Bronchial epithelial cell (primary cell): ENCODE data around the gene SHISA9. TPM values are rescaled to one million over a fixed set of nuclear protein-coding genes. Genes with fewer than 3 reads are reported as not detected.

Source experiments
- DNase-seq: peaks from one replicate; pipeline ENCODE4 v3.0.0-alpha.2; 2010; ENCODE audit warnings: low read depth
- FAIRE-seq: peaks from 2 replicates; lab custom pipeline; 2011; peaks lifted over from hg19 to GRCh38; lab: Jason Lieb, UNC
- H3K27me3 ChIP-seq: 2 replicates; pipeline ENCODE4 v1.5.1; 2011; ENCODE audit warnings: low read length; ENCODE audit not compliant: control insufficient read depth, insufficient read depth
- H3K36me3 ChIP-seq: 2 replicates; pipeline ENCODE4 v1.5.1; 2011; ENCODE audit warnings: low read length; ENCODE audit not compliant: control insufficient read depth, insufficient read depth
- H3K4me3 ChIP-seq: 2 replicates; pipeline ENCODE4 v1.5.1; 2011; ENCODE audit warnings: mild to moderate bottlenecking, low read depth, low read length, control low read depth
- CTCF ChIP-seq: IDR thresholded peaks from 2 replicates; pipeline ENCODE4 v1.5.1; 2011; ENCODE audit warnings: mild to moderate bottlenecking, moderate library complexity, low read length, control low read depth, inconsistent platforms; ENCODE audit not compliant: insufficient read depth, severe bottlenecking
- total RNA-seq: library from RNA; depleted of rRNA; stranded (reverse); fragments of >200 nt; gene quantifications from 2 replicates; pipeline ENCODE4 v1.2.1, GENCODE V29; 2014

The SHISA9 gene
- total RNA-seq, 1 donor from 2014 or later = under 0.01 TPM

GRCh38 chr16:13127144-13127543, 225.7 kb downstream of the SHISA9 start:
- TF ChIP-seq CTCF = no peak
- no peak for DNase-seq
- FAIRE-seq = no peak
- Histone ChIP-seq H3K27me3 (no peaks in the 10 kb centered on the region), H3K4me3 (no peak overlapping the region), H3K36me3 (no peaks in the 10 kb centered on the region)

- Histone ChIP-seq H3K36me3 (no peaks in the 10 kb centered on the region), H3K4me3 (no peak overlapping the region), H3K27me3 (no peaks in the 10 kb centered on the region)
- TF ChIP-seq CTCF = no peak
- no peak for FAIRE-seq
- DNase-seq = no peak
Observed at GRCh38 chr16:13130586-13130985, 229.2 kb downstream of the SHISA9 start.

- TF ChIP-seq CTCF = no peak
- FAIRE-seq (no peak), DNase-seq (no peak)
- no peak overlapping the region for H3K4me3 ChIP-seq
- H3K27me3 ChIP-seq = no peaks in the 10 kb centered on the region
- H3K36me3 ChIP-seq = no peaks in the 10 kb centered on the region
Observed at GRCh38 chr16:13134836-13135235, 233.4 kb downstream of the SHISA9 start.

- DNase-seq (peak; percentile 7), FAIRE-seq (no peak)
- H3K36me3 ChIP-seq = no peaks in the 10 kb centered on the region
Observed at GRCh38 chr16:13136901-13137300, 235.5 kb downstream of the SHISA9 start.

GRCh38 chr16:13138528-13138927, 237.1 kb downstream of the SHISA9 start:
- Histone ChIP-seq H3K27me3 (no peaks in the 10 kb centered on the region), H3K36me3 (no peaks in the 10 kb centered on the region), H3K4me3 (no peak overlapping the region)
- DNase-seq = no peak
- FAIRE-seq = no peak
- TF ChIP-seq CTCF = no peak

More at GRCh38 chr16:13136901-13137300, 235.5 kb downstream of the SHISA9 start:
- no peak for TF ChIP-seq CTCF
- Histone ChIP-seq H3K4me3 (no peak overlapping the region), H3K27me3 (no peaks in the 10 kb centered on the region)

GRCh38 chr16:13139661-13140241, 238.4 kb downstream of the SHISA9 start:
- Histone ChIP-seq H3K4me3 (no peak overlapping the region), H3K27me3 (no peaks in the 10 kb centered on the region), H3K36me3 (no peaks in the 10 kb centered on the region)
- FAIRE-seq = no peak
- no peak for DNase-seq
- TF ChIP-seq CTCF = no peak
